Osteoblast (primary cell): ENCODE results near the gene RWDD1. TPM values are rescaled to one million over a fixed set of nuclear protein-coding genes. Genes with fewer than 3 reads are reported as not detected.

ENCODE experiments used
- DNase-seq: peaks from one replicate; pipeline ENCODE4 v3.0.0; 2011; ENCODE audit warnings: low spot score, mixed read lengths; ENCODE audit not compliant: insufficient read length; ENCODE audit errors: missing footprints
- H2AFZ ChIP-seq: 2 replicates; pipeline ENCODE4 v1.6.0; 2011; ENCODE audit warnings: mild to moderate bottlenecking, low read length
- H3K27ac ChIP-seq: 2 replicates; pipeline ENCODE4 v1.5.1; 2011; ENCODE audit warnings: mild to moderate bottlenecking, low read depth, low read length, moderate library complexity
- H3K27me3 ChIP-seq: 2 replicates; pipeline ENCODE4 v1.6.0; 2012; ENCODE audit warnings: mild to moderate bottlenecking, control low read depth, inconsistent platforms, low read length, moderate library complexity; ENCODE audit not compliant: insufficient read depth
- H3K36me3 ChIP-seq: 2 replicates; pipeline ENCODE4 v1.5.1; 2011; ENCODE audit warnings: mild to moderate bottlenecking, low read length, control low read depth, moderate library complexity; ENCODE audit not compliant: insufficient read depth
- H3K4me1 ChIP-seq: 2 replicates; pipeline ENCODE4 v1.5.1; 2011; ENCODE audit warnings: mild to moderate bottlenecking, low read length, control low read depth, moderate library complexity; ENCODE audit not compliant: insufficient read depth
- H3K4me2 ChIP-seq: 2 replicates; pipeline ENCODE4 v1.6.0; 2011; ENCODE audit warnings: mild to moderate bottlenecking, low read length; ENCODE audit not compliant: insufficient read depth
- H3K4me3 ChIP-seq: fragments of 200-600 bp; sonication (generic); 3 replicates; pipeline ENCODE4 v1.5.1; 2012; ENCODE audit warnings: mild to moderate bottlenecking, low read length, inconsistent platforms; ENCODE audit not compliant: insufficient read depth
- H3K79me2 ChIP-seq: 2 replicates; pipeline ENCODE4 v1.6.0; 2012; ENCODE audit warnings: mild to moderate bottlenecking, low read length, control low read depth, inconsistent platforms; ENCODE audit not compliant: insufficient read depth
- H3K9me3 ChIP-seq: 2 replicates; pipeline ENCODE4 v1.5.1; 2011; ENCODE audit warnings: low read depth, low read length, control low read depth
- H4K20me1 ChIP-seq: 2 replicates; pipeline ENCODE4 v1.6.0; 2012; ENCODE audit warnings: mild to moderate bottlenecking, low read length, control low read depth; ENCODE audit not compliant: insufficient read depth
- CTCF ChIP-seq: IDR thresholded peaks from 2 replicates; pipeline ENCODE4 v1.5.1; 2011; ENCODE audit warnings: mild to moderate bottlenecking, low read depth, low read length, moderate library complexity; ENCODE audit errors: extremely low read depth
- total RNA-seq: library from RNA; depleted of rRNA; stranded (reverse); fragments of >200 nt; gene quantifications from 2 replicates; pipeline ENCODE4 v1.2.3, GENCODE V29; 2012

RWDD1 gene
- total RNA-seq, 1 donor = 39.1 TPM

- H3K79me2 ChIP-seq = no peaks in the 10 kb centered on the region
- no peak for DNase-seq
- no peak overlapping the region for H2AFZ ChIP-seq
- no peaks in the 10 kb centered on the region for H4K20me1 ChIP-seq
- no peak overlapping the region for H3K4me2 ChIP-seq
- H3K36me3 ChIP-seq = no peaks in the 10 kb centered on the region
- H3K27me3 ChIP-seq = no peaks in the 10 kb centered on the region
- H3K4me1 ChIP-seq = no peaks in the 10 kb centered on the region
- H3K9me3 ChIP-seq = no peaks in the 10 kb centered on the region
- no peak for TF ChIP-seq CTCF
- no peak overlapping the region for H3K27ac ChIP-seq
- no peak overlapping the region for H3K4me3 ChIP-seq
These were observed 52.9 kb downstream of the RWDD1 start for GRCh38 chr6:116624036-116624805.

- H2AFZ ChIP-seq = no peak overlapping the region
- H3K9me3 ChIP-seq = no peaks in the 10 kb centered on the region
- no peak overlapping the region for H3K27ac ChIP-seq
- no peak overlapping the region for H3K4me2 ChIP-seq
- no peaks in the 10 kb centered on the region for H4K20me1 ChIP-seq
- H3K27me3 ChIP-seq = no peaks in the 10 kb centered on the region
- H3K4me1 ChIP-seq = no peaks in the 10 kb centered on the region
- no peak for TF ChIP-seq CTCF
- no peak overlapping the region for H3K4me3 ChIP-seq
- no peaks in the 10 kb centered on the region for H3K79me2 ChIP-seq
- no peak for DNase-seq
- no peaks in the 10 kb centered on the region for H3K36me3 ChIP-seq
These were observed 54.6 kb downstream of the RWDD1 start for GRCh38 chr6:116625872-116626271.

- Histone ChIP-seq H3K79me2 (no peaks in the 10 kb centered on the region), H3K27me3 (no peaks in the 10 kb centered on the region), H3K4me1 (no peaks in the 10 kb centered on the region), H3K36me3 (peaks cover 4% of the 10 kb centered on the region), H3K4me2 (no peak overlapping the region), H2AFZ (no peak overlapping the region), H3K9me3 (no peaks in the 10 kb centered on the region), H3K27ac (no peak overlapping the region), H4K20me1 (no peaks in the 10 kb centered on the region), H3K4me3 (no peak overlapping the region)
- no peak for TF ChIP-seq CTCF
- DNase-seq = no peak
These were observed 58.3 kb downstream of the RWDD1 start for GRCh38 chr6:116629563-116629981.

GRCh38 chr6:116631379-116631990 is 60.2 kb downstream of the RWDD1 start:
- Histone ChIP-seq H3K4me1 (no peaks in the 10 kb centered on the region), H3K4me2 (no peak overlapping the region), H3K4me3 (no peak overlapping the region), H4K20me1 (no peaks in the 10 kb centered on the region), H3K36me3 (peaks cover 4% of the 10 kb centered on the region), H3K9me3 (no peaks in the 10 kb centered on the region), H3K27ac (no peak overlapping the region), H3K79me2 (no peaks in the 10 kb centered on the region), H3K27me3 (no peaks in the 10 kb centered on the region), H2AFZ (no peak overlapping the region)
- no peak for DNase-seq
- no peak for TF ChIP-seq CTCF
